Measurements from ENCODE around the gene GTSE1. TPM values are rescaled to one million over a fixed set of nuclear protein-coding genes. Genes with fewer than 3 reads are reported as not detected.

The GTSE1 gene
- total RNA-seq, 1 donor from 2014 or later = 7.2 TPM

DNA sequence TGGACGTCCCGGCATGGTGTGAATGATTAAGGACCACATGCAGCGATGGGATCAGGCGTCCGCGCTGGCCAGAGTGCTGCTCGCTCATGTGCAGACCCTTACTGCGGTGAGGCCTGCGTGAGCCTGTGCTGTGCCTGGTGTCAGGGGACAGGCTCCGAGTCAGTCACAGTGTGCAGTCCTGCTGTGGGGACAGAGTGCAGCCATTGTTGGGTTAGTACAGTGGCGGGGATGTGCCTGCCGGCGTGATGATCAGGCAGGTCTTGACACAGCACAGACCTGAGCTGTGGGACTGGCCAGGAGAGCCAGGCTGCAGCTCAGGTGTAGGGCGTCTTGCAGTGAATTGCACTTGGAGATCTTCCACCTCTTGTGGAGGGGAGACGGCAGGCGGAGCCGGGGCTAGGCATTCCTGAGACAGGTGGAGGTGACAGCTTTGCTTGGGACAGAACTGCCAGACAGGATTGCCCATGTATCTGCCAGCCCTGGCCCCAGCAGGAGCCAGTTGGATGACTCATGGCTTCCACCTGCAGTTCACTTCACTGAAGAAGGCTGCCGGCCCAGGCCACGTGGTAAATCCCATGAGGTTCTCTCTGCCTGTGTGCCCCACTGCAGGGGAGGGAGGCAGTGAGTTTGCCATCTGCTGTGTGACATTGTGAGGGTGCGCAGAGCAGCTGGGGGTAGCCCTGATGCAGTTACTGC is 56.2 kb downstream of the GTSE1 start:
- Mint-ChIP-seq H3K36me3 (ENCODE audit: low read depth) (peaks cover 29% of the 10 kb centered on the region), H3K4me3 (ENCODE audit: unreplicated experiment) (no peak overlapping the region), H3K9me3 (ENCODE audit: low read depth) (no peaks in the 10 kb centered on the region), H3K27me3 (ENCODE audit: low read depth) (no peaks in the 10 kb centered on the region), H3K4me1 (ENCODE audit: low read depth) (peaks cover 12% of the 10 kb centered on the region), H3K27ac (ENCODE audit: unreplicated experiment) (no peak overlapping the region)
- peak; percentile 76 for DNase-seq (ENCODE audit: low spot score)
- TF ChIP-seq, protein P1, sequence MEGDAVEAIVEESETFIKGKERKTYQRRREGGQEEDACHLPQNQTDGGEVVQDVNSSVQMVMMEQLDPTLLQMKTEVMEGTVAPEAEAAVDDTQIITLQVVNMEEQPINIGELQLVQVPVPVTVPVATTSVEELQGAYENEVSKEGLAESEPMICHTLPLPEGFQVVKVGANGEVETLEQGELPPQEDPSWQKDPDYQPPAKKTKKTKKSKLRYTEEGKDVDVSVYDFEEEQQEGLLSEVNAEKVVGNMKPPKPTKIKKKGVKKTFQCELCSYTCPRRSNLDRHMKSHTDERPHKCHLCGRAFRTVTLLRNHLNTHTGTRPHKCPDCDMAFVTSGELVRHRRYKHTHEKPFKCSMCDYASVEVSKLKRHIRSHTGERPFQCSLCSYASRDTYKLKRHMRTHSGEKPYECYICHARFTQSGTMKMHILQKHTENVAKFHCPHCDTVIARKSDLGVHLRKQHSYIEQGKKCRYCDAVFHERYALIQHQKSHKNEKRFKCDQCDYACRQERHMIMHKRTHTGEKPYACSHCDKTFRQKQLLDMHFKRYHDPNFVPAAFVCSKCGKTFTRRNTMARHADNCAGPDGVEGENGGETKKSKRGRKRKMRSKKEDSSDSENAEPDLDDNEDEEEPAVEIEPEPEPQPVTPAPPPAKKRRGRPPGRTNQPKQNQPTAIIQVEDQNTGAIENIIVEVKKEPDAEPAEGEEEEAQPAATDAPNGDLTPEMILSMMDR (IDR thresholded peaks at IDR 0.05) = no peak

DNA sequence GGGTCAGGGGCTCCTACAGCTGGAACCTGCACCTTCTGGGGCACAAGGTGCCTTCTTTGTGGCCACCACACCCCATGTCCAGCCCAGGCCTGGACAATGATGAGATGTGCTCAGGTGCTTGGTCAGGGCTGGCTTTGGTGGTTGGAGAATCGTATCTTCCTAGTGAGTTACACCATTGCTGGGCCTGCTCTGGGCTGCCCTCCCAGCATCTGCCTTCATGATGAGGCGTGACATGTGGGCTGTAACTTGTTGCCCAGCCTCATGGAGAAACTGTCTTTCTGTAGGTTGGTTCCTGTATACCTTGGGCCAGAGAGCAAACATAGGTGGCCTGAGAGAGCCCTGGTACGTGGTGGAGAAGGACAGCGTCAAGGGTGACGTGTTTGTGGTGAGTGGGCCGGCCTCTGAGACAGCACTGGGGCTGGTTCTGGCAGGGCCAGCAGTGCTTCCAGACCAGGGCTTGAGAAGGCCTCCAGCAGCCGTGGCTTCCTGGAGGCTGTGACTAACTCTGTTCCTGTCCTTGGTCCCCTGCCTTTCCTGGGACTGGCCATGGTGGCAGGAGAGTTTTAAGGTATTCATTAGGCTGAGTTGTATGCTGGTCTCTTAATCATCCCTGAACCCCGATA is 56.9 kb downstream of the GTSE1 start:
- Mint-ChIP-seq H3K27ac (ENCODE audit: unreplicated experiment) (no peak overlapping the region), H3K36me3 (ENCODE audit: low read depth) (peaks cover 25% of the 10 kb centered on the region), H3K27me3 (ENCODE audit: low read depth) (no peaks in the 10 kb centered on the region), H3K9me3 (ENCODE audit: low read depth) (no peaks in the 10 kb centered on the region), H3K4me1 (ENCODE audit: low read depth) (peaks cover 12% of the 10 kb centered on the region), H3K4me3 (ENCODE audit: unreplicated experiment) (no peak overlapping the region)
- peak; percentile 59 for DNase-seq (ENCODE audit: low spot score)
- TF ChIP-seq, protein P1 (IDR thresholded peaks at IDR 0.05) = no peak

GRCh38 chr22:46354176-46354992 is 57.7 kb downstream of the GTSE1 start:
- DNase-seq (ENCODE audit: low spot score) = no peak
- TF ChIP-seq, protein P1 (IDR thresholded peaks at IDR 0.05) = no peak
- Mint-ChIP-seq H3K36me3 (ENCODE audit: low read depth) (peaks cover 23% of the 10 kb centered on the region), H3K4me3 (ENCODE audit: unreplicated experiment) (no peak overlapping the region), H3K4me1 (ENCODE audit: low read depth) (peaks cover 12% of the 10 kb centered on the region), H3K9me3 (ENCODE audit: low read depth) (no peaks in the 10 kb centered on the region), H3K27me3 (ENCODE audit: low read depth) (no peaks in the 10 kb centered on the region), H3K27ac (ENCODE audit: unreplicated experiment) (no peak overlapping the region)

GRCh38 chr22:46354993-46355305 is 58.3 kb downstream of the GTSE1 start:
- Mint-ChIP-seq H3K27me3 (ENCODE audit: low read depth) (no peaks in the 10 kb centered on the region), H3K36me3 (ENCODE audit: low read depth) (peaks cover 22% of the 10 kb centered on the region), H3K9me3 (ENCODE audit: low read depth) (no peaks in the 10 kb centered on the region), H3K4me1 (ENCODE audit: low read depth) (peaks cover 12% of the 10 kb centered on the region), H3K4me3 (ENCODE audit: unreplicated experiment) (no peak overlapping the region), H3K27ac (ENCODE audit: unreplicated experiment) (no peak overlapping the region)
- DNase-seq (ENCODE audit: low spot score) = no peak
- TF ChIP-seq, protein P1 (IDR thresholded peaks at IDR 0.05) = no peak

GRCh38 chr22:46355369-46355995 is 58.8 kb downstream of the GTSE1 start:
- no peaks in the 10 kb centered on the region for H3K9me3 Mint-ChIP-seq (ENCODE audit: low read depth)
- no peak for DNase-seq (ENCODE audit: low spot score)
- TF ChIP-seq, protein P1 (IDR thresholded peaks at IDR 0.05) = peak; percentile 93
- H3K36me3 Mint-ChIP-seq (ENCODE audit: low read depth) = peaks cover 24% of the 10 kb centered on the region
- H3K27ac Mint-ChIP-seq (ENCODE audit: unreplicated experiment) = peak overlapping the region; percentile 22
- H3K4me1 Mint-ChIP-seq (ENCODE audit: low read depth) = peaks cover 12% of the 10 kb centered on the region
- H3K4me3 Mint-ChIP-seq (ENCODE audit: unreplicated experiment) = no peak overlapping the region
- no peaks in the 10 kb centered on the region for H3K27me3 Mint-ChIP-seq (ENCODE audit: low read depth)
